H9 (cell line): ENCODE results near the gene IMMP2L. TPM values are rescaled to one million over a fixed set of nuclear protein-coding genes. Genes with fewer than 3 reads are reported as not detected.

Experiments used
- DNase-seq: peaks from one replicate; pipeline ENCODE4 v3.0.0-alpha.2; 2017
- H2AFZ ChIP-seq: one replicate; pipeline ENCODE4 v1.6.1; 2013; ENCODE audit warnings: mild to moderate bottlenecking, low read length, control low read depth, moderate library complexity
- H2AK5ac ChIP-seq: 2 replicates; pipeline ENCODE4 v1.6.1; 2013; ENCODE audit warnings: low read length, control low read depth, mixed read lengths; ENCODE audit not compliant: insufficient read length
- H2BK120ac ChIP-seq: one replicate; pipeline ENCODE4 v1.6.1; 2013; ENCODE audit warnings: low read depth, mild to moderate bottlenecking, low read length, control low read depth, inconsistent platforms; ENCODE audit not compliant: poor library complexity, severe bottlenecking
- H2BK12ac ChIP-seq: 2 replicates; pipeline ENCODE4 v1.6.1; 2013; ENCODE audit warnings: low read length, control low read depth, mixed read lengths, low read depth; ENCODE audit not compliant: insufficient read length
- H2BK15ac ChIP-seq: 2 replicates; pipeline ENCODE4 v1.6.1; 2013; ENCODE audit warnings: low read depth, low read length, control low read depth
- H2BK20ac ChIP-seq: one replicate; pipeline ENCODE4 v1.6.1; 2013; ENCODE audit warnings: low read depth, mild to moderate bottlenecking, low read length, control low read depth, inconsistent platforms; ENCODE audit not compliant: poor library complexity, severe bottlenecking
- H2BK5ac ChIP-seq: 2 replicates; pipeline ENCODE4 v1.6.1; 2013; ENCODE audit warnings: low read length, control low read depth, mixed read lengths; ENCODE audit not compliant: insufficient read length
- H3K14ac ChIP-seq: 2 replicates; pipeline ENCODE4 v1.6.1; 2013; ENCODE audit warnings: low read length, control low read depth; ENCODE audit not compliant: insufficient read depth
- H3K18ac ChIP-seq: 2 replicates; pipeline ENCODE4 v1.6.1; 2013; ENCODE audit warnings: low read depth, mild to moderate bottlenecking, mixed read lengths, low read length, control low read depth; ENCODE audit not compliant: insufficient read length
- H3K23ac ChIP-seq: 2 replicates; pipeline ENCODE4 v1.6.1; 2013; ENCODE audit warnings: low read length, control low read depth, mixed read lengths, low read depth; ENCODE audit not compliant: insufficient read length
- H3K23me2 ChIP-seq: 2 replicates; pipeline ENCODE4 v1.6.1; 2013; ENCODE audit warnings: low read depth, mild to moderate bottlenecking, mixed read lengths, low read length, control low read depth; ENCODE audit not compliant: insufficient read length, poor library complexity, severe bottlenecking
- H3K27ac ChIP-seq: 2 replicates; pipeline ENCODE4 v1.5.1; 2013; ENCODE audit warnings: low read length, control low read depth, mixed read lengths, low read depth; ENCODE audit not compliant: insufficient read length
- H3K27me3 ChIP-seq: 2 replicates; pipeline ENCODE4 v1.6.1; 2013; ENCODE audit warnings: low read length, control low read depth, inconsistent platforms; ENCODE audit not compliant: insufficient read depth
- H3K4ac ChIP-seq: 2 replicates; pipeline ENCODE4 v1.6.1; 2013; ENCODE audit warnings: low read depth, mild to moderate bottlenecking, control low read depth, inconsistent platforms, low read length, moderate library complexity
- H3K4me1 ChIP-seq: 2 replicates; pipeline ENCODE4 v1.6.1; 2013; ENCODE audit warnings: low read length, control low read depth, inconsistent platforms; ENCODE audit not compliant: insufficient read depth
- H3K4me2 ChIP-seq: 2 replicates; pipeline ENCODE4 v1.6.1; 2013; ENCODE audit warnings: low read length, control low read depth, mixed read lengths; ENCODE audit not compliant: insufficient read length, insufficient read depth
- H3K56ac ChIP-seq: 2 replicates; pipeline ENCODE4 v1.6.1; 2013; ENCODE audit warnings: low read depth, mild to moderate bottlenecking, mixed read lengths, low read length, control low read depth; ENCODE audit not compliant: insufficient read length
- H3K79me1 ChIP-seq: 2 replicates; pipeline ENCODE4 v1.6.1; 2013; ENCODE audit warnings: low read depth, mild to moderate bottlenecking, moderate library complexity, low read length, control low read depth, inconsistent platforms; ENCODE audit not compliant: insufficient read depth, poor library complexity, severe bottlenecking
- H3K79me2 ChIP-seq: 2 replicates; pipeline ENCODE4 v1.6.1; 2013; ENCODE audit warnings: low read length, control low read depth, inconsistent platforms; ENCODE audit not compliant: insufficient read depth
- H3K9ac ChIP-seq: 2 replicates; pipeline ENCODE4 v1.6.1; 2013; ENCODE audit warnings: low read length, control low read depth, mixed read lengths; ENCODE audit not compliant: insufficient read length; ENCODE audit errors: extremely low read depth
- H3K9me3 ChIP-seq: one replicate; pipeline ENCODE4 v1.6.1; 2013; ENCODE audit warnings: low read depth, low read length, inconsistent platforms; ENCODE audit not compliant: control insufficient read depth
- H3T11ph ChIP-seq: one replicate; pipeline ENCODE4 v1.6.1; 2013; ENCODE audit warnings: mild to moderate bottlenecking, low read length, control low read depth, inconsistent platforms
- H4K20me1 ChIP-seq: one replicate; pipeline ENCODE4 v1.6.1; 2013; ENCODE audit not compliant: control insufficient read depth, insufficient read length, insufficient read depth
- H4K5ac ChIP-seq: 2 replicates; pipeline ENCODE4 v1.6.1; 2013; ENCODE audit warnings: low read depth, mild to moderate bottlenecking, mixed read lengths, low read length, control low read depth; ENCODE audit not compliant: insufficient read length
- H4K8ac ChIP-seq: replicated peaks from 2 replicates; pipeline ENCODE4 v1.6.1; 2013; ENCODE audit warnings: low read length, control low read depth, mixed read lengths, low read depth; ENCODE audit not compliant: insufficient read length
- H4K91ac ChIP-seq: 2 replicates; pipeline ENCODE4 v1.6.1; 2013; ENCODE audit warnings: low read depth, mild to moderate bottlenecking, moderate library complexity, mixed read lengths, low read length, control low read depth; ENCODE audit not compliant: insufficient read length
- H3K27ac Mint-ChIP-seq, 3 experiments: 2 replicates in 2 of 3; 3 replicates in 1 of 3; pipeline ENCODE4 v1.8.0; 2020 to 2021; ENCODE audit warnings: mixed read lengths in 3 of 3, mild to moderate bottlenecking in 1 of 3, moderate library complexity in 1 of 3
- H3K27me3 Mint-ChIP-seq: 2 replicates; pipeline ENCODE4 v1.8.0; 2021; ENCODE audit warnings: low read depth, mild to moderate bottlenecking, moderate library complexity, mixed read lengths
- H3K36me3 Mint-ChIP-seq, 3 experiments: 2 replicates in 2 of 3; 3 replicates in 1 of 3; pipeline ENCODE4 v1.8.0; 2020 to 2021; ENCODE audit warnings: low read depth in 3 of 3, mixed read lengths in 3 of 3; ENCODE audit not compliant: insufficient read depth in 1 of 3
- H3K4me1 Mint-ChIP-seq, 2 experiments: 2 replicates each; pipeline ENCODE4 v1.8.0; 2020; ENCODE audit warnings: mixed read lengths in 2 of 2
- H3K4me3 Mint-ChIP-seq, 2 experiments: 2 replicates in 1 of 2; 3 replicates in 1 of 2; pipeline ENCODE4 v1.8.0; 2020 to 2021; ENCODE audit warnings: mild to moderate bottlenecking in 2 of 2, mixed read lengths in 2 of 2, moderate library complexity in 1 of 2
- H3K9me3 Mint-ChIP-seq, 2 experiments: 2 replicates in 1 of 2; 3 replicates in 1 of 2; pipeline ENCODE4 v1.8.0; 2020; ENCODE audit warnings: mild to moderate bottlenecking in 2 of 2, mixed read lengths in 2 of 2, moderate library complexity in 1 of 2
- total RNA-seq: library from RNA; stranded (reverse); gene quantifications from 2 replicates; pipeline ENCODE4 v1.2.1, GENCODE V29; 2021
- TF ChIP-seq, protein P1 (sequence below): fragments of 200-600 bp; sonication (generic); conservative IDR thresholded peaks from 3 replicates; pipeline ENCODE4 v1.8.0; 2021; ENCODE audit warnings: antibody characterized with exemption, mild to moderate bottlenecking

IMMP2L gene
- total RNA-seq, 1 experiment from 2014 or later: 14.7 TPM

DNA sequence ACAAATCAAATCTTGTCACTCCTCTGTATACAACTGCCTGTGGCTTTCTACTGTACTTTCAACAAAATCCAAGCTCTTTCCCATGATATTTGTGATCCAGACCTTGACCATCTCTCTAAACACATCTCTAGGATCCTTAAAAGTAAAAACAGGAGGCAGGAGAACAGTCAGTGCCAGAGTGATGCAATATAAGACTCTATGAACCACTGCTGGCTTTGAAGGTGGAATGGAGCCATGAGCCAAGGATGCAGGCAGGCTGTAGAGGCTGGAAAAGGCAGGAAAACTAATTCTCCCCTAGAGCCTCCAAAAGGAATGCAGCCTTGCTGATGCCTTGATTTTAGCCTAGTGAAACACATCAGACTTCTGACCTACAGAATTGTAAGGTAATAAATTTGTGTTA lies 516.8 kb downstream of the IMMP2L start:
- H3K9me3 Mint-ChIP-seq: no peaks in the 10 kb centered on the region; a peak in 1 of 5 replicates

More for the DNA sequence above, 516.8 kb downstream of the IMMP2L start:
- Mint-ChIP-seq H3K4me1 (peaks cover 20 to 23% of the 10 kb centered on the region in 2 experiments), H3K36me3 (no peaks in the 10 kb centered on the region; a peak in 1 of 7 replicates), H3K27ac (peak overlapping the region in 1 of 3 experiments; percentile 7; a peak in 3 of 7 replicates), H3K4me3 (no peak overlapping the region), H3K27me3 (no peaks in the 10 kb centered on the region)
- Histone ChIP-seq H2BK5ac (no peak overlapping the region), H3K4me1 (peaks cover 3% of the 10 kb centered on the region; the same call in 1 of the 2 replicates), H3T11ph (no peak overlapping the region), H3K23me2 (no peaks in the 10 kb centered on the region), H3K79me1 (no peaks in the 10 kb centered on the region), H3K9me3 (no peaks in the 10 kb centered on the region), H4K20me1 (no peaks in the 10 kb centered on the region), H2AFZ (no peak overlapping the region), H3K79me2 (no peaks in the 10 kb centered on the region), H3K18ac (no peak overlapping the region), H3K27me3 (no peaks in the 10 kb centered on the region), H4K5ac (no peak overlapping the region), H2BK12ac (no peak overlapping the region), H4K91ac (no peak overlapping the region), H2BK15ac (no peak overlapping the region), H3K27ac (no peak overlapping the region), H3K23ac (no peak overlapping the region), H3K56ac (no peak overlapping the region), H2BK20ac (no peak overlapping the region), H4K8ac (no peak overlapping the region), H3K9ac (no peak overlapping the region), H2BK120ac (no peak overlapping the region), H3K14ac (no peak overlapping the region), H3K4me2 (no peak overlapping the region), H2AK5ac (no peak overlapping the region), H3K4ac (no peak overlapping the region)
- peak; percentile 27 for DNase-seq
- TF ChIP-seq, protein P1, sequence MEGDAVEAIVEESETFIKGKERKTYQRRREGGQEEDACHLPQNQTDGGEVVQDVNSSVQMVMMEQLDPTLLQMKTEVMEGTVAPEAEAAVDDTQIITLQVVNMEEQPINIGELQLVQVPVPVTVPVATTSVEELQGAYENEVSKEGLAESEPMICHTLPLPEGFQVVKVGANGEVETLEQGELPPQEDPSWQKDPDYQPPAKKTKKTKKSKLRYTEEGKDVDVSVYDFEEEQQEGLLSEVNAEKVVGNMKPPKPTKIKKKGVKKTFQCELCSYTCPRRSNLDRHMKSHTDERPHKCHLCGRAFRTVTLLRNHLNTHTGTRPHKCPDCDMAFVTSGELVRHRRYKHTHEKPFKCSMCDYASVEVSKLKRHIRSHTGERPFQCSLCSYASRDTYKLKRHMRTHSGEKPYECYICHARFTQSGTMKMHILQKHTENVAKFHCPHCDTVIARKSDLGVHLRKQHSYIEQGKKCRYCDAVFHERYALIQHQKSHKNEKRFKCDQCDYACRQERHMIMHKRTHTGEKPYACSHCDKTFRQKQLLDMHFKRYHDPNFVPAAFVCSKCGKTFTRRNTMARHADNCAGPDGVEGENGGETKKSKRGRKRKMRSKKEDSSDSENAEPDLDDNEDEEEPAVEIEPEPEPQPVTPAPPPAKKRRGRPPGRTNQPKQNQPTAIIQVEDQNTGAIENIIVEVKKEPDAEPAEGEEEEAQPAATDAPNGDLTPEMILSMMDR: no peak
